H9 (cell line): Measurements from ENCODE around the gene CKS2. TPM values are rescaled to one million over a fixed set of nuclear protein-coding genes. Genes with fewer than 3 reads are reported as not detected.
"Not testable (repeated sequence)": the region's sequence is repeated elsewhere in the genome, so short reads cannot be mapped to it uniquely, and the experiment has no call there.

ENCODE experiments used
- DNase-seq: peaks from one replicate; pipeline ENCODE4 v3.0.0-alpha.2; 2017
- H2AFZ ChIP-seq: one replicate; pipeline ENCODE4 v1.6.1; 2013; ENCODE audit warnings: mild to moderate bottlenecking, low read length, control low read depth, moderate library complexity
- H2AK5ac ChIP-seq: 2 replicates; pipeline ENCODE4 v1.6.1; 2013; ENCODE audit warnings: low read length, control low read depth, mixed read lengths; ENCODE audit not compliant: insufficient read length
- H2BK120ac ChIP-seq: one replicate; pipeline ENCODE4 v1.6.1; 2013; ENCODE audit warnings: low read depth, mild to moderate bottlenecking, low read length, control low read depth, inconsistent platforms; ENCODE audit not compliant: poor library complexity, severe bottlenecking
- H2BK12ac ChIP-seq: 2 replicates; pipeline ENCODE4 v1.6.1; 2013; ENCODE audit warnings: low read length, control low read depth, mixed read lengths, low read depth; ENCODE audit not compliant: insufficient read length
- H2BK15ac ChIP-seq: 2 replicates; pipeline ENCODE4 v1.6.1; 2013; ENCODE audit warnings: low read depth, low read length, control low read depth
- H2BK20ac ChIP-seq: one replicate; pipeline ENCODE4 v1.6.1; 2013; ENCODE audit warnings: low read depth, mild to moderate bottlenecking, low read length, control low read depth, inconsistent platforms; ENCODE audit not compliant: poor library complexity, severe bottlenecking
- H2BK5ac ChIP-seq: 2 replicates; pipeline ENCODE4 v1.6.1; 2013; ENCODE audit warnings: low read length, control low read depth, mixed read lengths; ENCODE audit not compliant: insufficient read length
- H3K14ac ChIP-seq: 2 replicates; pipeline ENCODE4 v1.6.1; 2013; ENCODE audit warnings: low read length, control low read depth; ENCODE audit not compliant: insufficient read depth
- H3K18ac ChIP-seq: 2 replicates; pipeline ENCODE4 v1.6.1; 2013; ENCODE audit warnings: low read depth, mild to moderate bottlenecking, mixed read lengths, low read length, control low read depth; ENCODE audit not compliant: insufficient read length
- H3K23ac ChIP-seq: 2 replicates; pipeline ENCODE4 v1.6.1; 2013; ENCODE audit warnings: low read length, control low read depth, mixed read lengths, low read depth; ENCODE audit not compliant: insufficient read length
- H3K23me2 ChIP-seq: 2 replicates; pipeline ENCODE4 v1.6.1; 2013; ENCODE audit warnings: low read depth, mild to moderate bottlenecking, mixed read lengths, low read length, control low read depth; ENCODE audit not compliant: insufficient read length, poor library complexity, severe bottlenecking
- H3K27ac ChIP-seq: 2 replicates; pipeline ENCODE4 v1.5.1; 2013; ENCODE audit warnings: low read length, control low read depth, mixed read lengths, low read depth; ENCODE audit not compliant: insufficient read length
- H3K27me3 ChIP-seq: 2 replicates; pipeline ENCODE4 v1.6.1; 2013; ENCODE audit warnings: low read length, control low read depth, inconsistent platforms; ENCODE audit not compliant: insufficient read depth
- H3K4ac ChIP-seq: 2 replicates; pipeline ENCODE4 v1.6.1; 2013; ENCODE audit warnings: low read depth, mild to moderate bottlenecking, control low read depth, inconsistent platforms, low read length, moderate library complexity
- H3K4me1 ChIP-seq: 2 replicates; pipeline ENCODE4 v1.6.1; 2013; ENCODE audit warnings: low read length, control low read depth, inconsistent platforms; ENCODE audit not compliant: insufficient read depth
- H3K4me2 ChIP-seq: 2 replicates; pipeline ENCODE4 v1.6.1; 2013; ENCODE audit warnings: low read length, control low read depth, mixed read lengths; ENCODE audit not compliant: insufficient read length, insufficient read depth
- H3K56ac ChIP-seq: 2 replicates; pipeline ENCODE4 v1.6.1; 2013; ENCODE audit warnings: low read depth, mild to moderate bottlenecking, mixed read lengths, low read length, control low read depth; ENCODE audit not compliant: insufficient read length
- H3K79me1 ChIP-seq: 2 replicates; pipeline ENCODE4 v1.6.1; 2013; ENCODE audit warnings: low read depth, mild to moderate bottlenecking, moderate library complexity, low read length, control low read depth, inconsistent platforms; ENCODE audit not compliant: insufficient read depth, poor library complexity, severe bottlenecking
- H3K79me2 ChIP-seq: 2 replicates; pipeline ENCODE4 v1.6.1; 2013; ENCODE audit warnings: low read length, control low read depth, inconsistent platforms; ENCODE audit not compliant: insufficient read depth
- H3K9ac ChIP-seq: 2 replicates; pipeline ENCODE4 v1.6.1; 2013; ENCODE audit warnings: low read length, control low read depth, mixed read lengths; ENCODE audit not compliant: insufficient read length; ENCODE audit errors: extremely low read depth
- H3K9me3 ChIP-seq: one replicate; pipeline ENCODE4 v1.6.1; 2013; ENCODE audit warnings: low read depth, low read length, inconsistent platforms; ENCODE audit not compliant: control insufficient read depth
- H3T11ph ChIP-seq: one replicate; pipeline ENCODE4 v1.6.1; 2013; ENCODE audit warnings: mild to moderate bottlenecking, low read length, control low read depth, inconsistent platforms
- H4K20me1 ChIP-seq: one replicate; pipeline ENCODE4 v1.6.1; 2013; ENCODE audit not compliant: control insufficient read depth, insufficient read length, insufficient read depth
- H4K5ac ChIP-seq: 2 replicates; pipeline ENCODE4 v1.6.1; 2013; ENCODE audit warnings: low read depth, mild to moderate bottlenecking, mixed read lengths, low read length, control low read depth; ENCODE audit not compliant: insufficient read length
- H4K8ac ChIP-seq: replicated peaks from 2 replicates; pipeline ENCODE4 v1.6.1; 2013; ENCODE audit warnings: low read length, control low read depth, mixed read lengths, low read depth; ENCODE audit not compliant: insufficient read length
- H4K91ac ChIP-seq: 2 replicates; pipeline ENCODE4 v1.6.1; 2013; ENCODE audit warnings: low read depth, mild to moderate bottlenecking, moderate library complexity, mixed read lengths, low read length, control low read depth; ENCODE audit not compliant: insufficient read length
- H3K27ac Mint-ChIP-seq, 3 experiments: 2 replicates in 2 of 3; 3 replicates in 1 of 3; pipeline ENCODE4 v1.8.0; 2020 to 2021; ENCODE audit warnings: mixed read lengths in 3 of 3, mild to moderate bottlenecking in 1 of 3, moderate library complexity in 1 of 3
- H3K27me3 Mint-ChIP-seq: 2 replicates; pipeline ENCODE4 v1.8.0; 2021; ENCODE audit warnings: low read depth, mild to moderate bottlenecking, moderate library complexity, mixed read lengths
- H3K36me3 Mint-ChIP-seq, 3 experiments: 2 replicates in 2 of 3; 3 replicates in 1 of 3; pipeline ENCODE4 v1.8.0; 2020 to 2021; ENCODE audit warnings: low read depth in 3 of 3, mixed read lengths in 3 of 3; ENCODE audit not compliant: insufficient read depth in 1 of 3
- H3K4me1 Mint-ChIP-seq, 2 experiments: 2 replicates each; pipeline ENCODE4 v1.8.0; 2020; ENCODE audit warnings: mixed read lengths in 2 of 2
- H3K4me3 Mint-ChIP-seq, 2 experiments: 2 replicates in 1 of 2; 3 replicates in 1 of 2; pipeline ENCODE4 v1.8.0; 2020 to 2021; ENCODE audit warnings: mild to moderate bottlenecking in 2 of 2, mixed read lengths in 2 of 2, moderate library complexity in 1 of 2
- H3K9me3 Mint-ChIP-seq, 2 experiments: 2 replicates in 1 of 2; 3 replicates in 1 of 2; pipeline ENCODE4 v1.8.0; 2020; ENCODE audit warnings: mild to moderate bottlenecking in 2 of 2, mixed read lengths in 2 of 2, moderate library complexity in 1 of 2
- WGBS: extraction: QIAGEN DNeasy Blood & Tissue Kit; methylation state at CpG from one replicate; pipeline ENCODE4 v1.1.7; 2013; ENCODE audit warnings: missing lambda C conversion rate, low lambda C conversion rate, mixed read lengths; ENCODE audit not compliant: insufficient read length; ENCODE audit errors: extremely low coverage; 5-methylcytosine and 5-hydroxymethylcytosine counted together
- total RNA-seq: library from RNA; stranded (reverse); gene quantifications from 2 replicates; pipeline ENCODE4 v1.2.1, GENCODE V29; 2021
- TF ChIP-seq, protein P1 (sequence below): fragments of 200-600 bp; sonication (generic); conservative IDR thresholded peaks from 3 replicates; pipeline ENCODE4 v1.8.0; 2021; ENCODE audit warnings: antibody characterized with exemption, mild to moderate bottlenecking

CKS2 gene
- total RNA-seq, 1 experiment from 2014 or later, result 211 TPM

DNA sequence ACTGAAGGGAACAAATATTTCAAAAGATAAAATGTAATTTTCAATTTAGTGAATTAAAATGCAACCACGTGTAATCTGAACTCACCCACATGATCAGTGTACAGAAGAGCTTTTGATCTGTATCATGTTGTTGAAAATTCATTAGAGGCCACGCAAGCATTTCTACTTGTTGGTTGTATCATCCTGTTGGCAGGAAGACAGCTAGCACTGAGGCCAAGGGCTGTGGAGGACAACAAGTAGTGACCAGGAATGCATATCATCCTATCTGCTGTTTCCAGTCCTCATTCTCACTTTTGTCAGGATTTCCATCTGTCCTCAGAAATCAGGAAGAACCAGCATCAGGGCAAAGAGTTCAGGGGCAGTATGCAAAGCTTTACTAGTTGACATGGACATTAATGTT is 29.9 kb upstream of the CKS2 start:
- no peak overlapping the region for H2BK20ac ChIP-seq
- H4K8ac ChIP-seq, result no peak overlapping the region
- no peaks in the 10 kb centered on the region for H3K79me2 ChIP-seq
- no peak overlapping the region for H2BK12ac ChIP-seq
- H3K79me1 ChIP-seq, result no peaks in the 10 kb centered on the region
- H3K56ac ChIP-seq, result no peak overlapping the region
- H3K27ac ChIP-seq, result no peak overlapping the region
- no peak overlapping the region for H3K9ac ChIP-seq
- no peak overlapping the region for H3K4ac ChIP-seq
- no peak overlapping the region for H2BK5ac ChIP-seq
- H3K27me3 Mint-ChIP-seq, result no peaks in the 10 kb centered on the region
- H3K4me1 Mint-ChIP-seq, result peaks cover 15 to 19% of the 10 kb centered on the region in 2 experiments
- no peak overlapping the region for H3T11ph ChIP-seq
- no peak overlapping the region for H2BK15ac ChIP-seq
- H3K23me2 ChIP-seq, result no peaks in the 10 kb centered on the region
- peaks cover 6 to 11% of the 10 kb centered on the region in 2 experiments; a peak in 4 of 5 replicates for H3K9me3 Mint-ChIP-seq
- no peak for DNase-seq
- H3K9me3 ChIP-seq, result no peaks in the 10 kb centered on the region
- H3K36me3 Mint-ChIP-seq, result peaks cover 11 to 21% (median 14%) of the 10 kb centered on the region in 3 experiments
- H3K27me3 ChIP-seq, result no peaks in the 10 kb centered on the region
- H3K18ac ChIP-seq, result no peak overlapping the region
- H3K4me3 Mint-ChIP-seq, result no peak overlapping the region
- no peak overlapping the region for H3K4me2 ChIP-seq
- no peak overlapping the region for H4K5ac ChIP-seq
- no peak overlapping the region for H2AK5ac ChIP-seq
- H3K14ac ChIP-seq, result no peak overlapping the region
- TF ChIP-seq, protein P1, sequence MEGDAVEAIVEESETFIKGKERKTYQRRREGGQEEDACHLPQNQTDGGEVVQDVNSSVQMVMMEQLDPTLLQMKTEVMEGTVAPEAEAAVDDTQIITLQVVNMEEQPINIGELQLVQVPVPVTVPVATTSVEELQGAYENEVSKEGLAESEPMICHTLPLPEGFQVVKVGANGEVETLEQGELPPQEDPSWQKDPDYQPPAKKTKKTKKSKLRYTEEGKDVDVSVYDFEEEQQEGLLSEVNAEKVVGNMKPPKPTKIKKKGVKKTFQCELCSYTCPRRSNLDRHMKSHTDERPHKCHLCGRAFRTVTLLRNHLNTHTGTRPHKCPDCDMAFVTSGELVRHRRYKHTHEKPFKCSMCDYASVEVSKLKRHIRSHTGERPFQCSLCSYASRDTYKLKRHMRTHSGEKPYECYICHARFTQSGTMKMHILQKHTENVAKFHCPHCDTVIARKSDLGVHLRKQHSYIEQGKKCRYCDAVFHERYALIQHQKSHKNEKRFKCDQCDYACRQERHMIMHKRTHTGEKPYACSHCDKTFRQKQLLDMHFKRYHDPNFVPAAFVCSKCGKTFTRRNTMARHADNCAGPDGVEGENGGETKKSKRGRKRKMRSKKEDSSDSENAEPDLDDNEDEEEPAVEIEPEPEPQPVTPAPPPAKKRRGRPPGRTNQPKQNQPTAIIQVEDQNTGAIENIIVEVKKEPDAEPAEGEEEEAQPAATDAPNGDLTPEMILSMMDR, result no peak
- no peak overlapping the region for H4K91ac ChIP-seq
- no peak overlapping the region for H3K23ac ChIP-seq
- H4K20me1 ChIP-seq, result no peaks in the 10 kb centered on the region
- no peaks in the 10 kb centered on the region; the same call in 1 of the 2 replicates for H3K4me1 ChIP-seq
- no peak overlapping the region for H2AFZ ChIP-seq
- H2BK120ac ChIP-seq, result no peak overlapping the region
- no peak overlapping the region; a peak in 1 of 7 replicates for H3K27ac Mint-ChIP-seq
- no CpG with 5 or more reads among the region's 2 CpGs for WGBS

DNA sequence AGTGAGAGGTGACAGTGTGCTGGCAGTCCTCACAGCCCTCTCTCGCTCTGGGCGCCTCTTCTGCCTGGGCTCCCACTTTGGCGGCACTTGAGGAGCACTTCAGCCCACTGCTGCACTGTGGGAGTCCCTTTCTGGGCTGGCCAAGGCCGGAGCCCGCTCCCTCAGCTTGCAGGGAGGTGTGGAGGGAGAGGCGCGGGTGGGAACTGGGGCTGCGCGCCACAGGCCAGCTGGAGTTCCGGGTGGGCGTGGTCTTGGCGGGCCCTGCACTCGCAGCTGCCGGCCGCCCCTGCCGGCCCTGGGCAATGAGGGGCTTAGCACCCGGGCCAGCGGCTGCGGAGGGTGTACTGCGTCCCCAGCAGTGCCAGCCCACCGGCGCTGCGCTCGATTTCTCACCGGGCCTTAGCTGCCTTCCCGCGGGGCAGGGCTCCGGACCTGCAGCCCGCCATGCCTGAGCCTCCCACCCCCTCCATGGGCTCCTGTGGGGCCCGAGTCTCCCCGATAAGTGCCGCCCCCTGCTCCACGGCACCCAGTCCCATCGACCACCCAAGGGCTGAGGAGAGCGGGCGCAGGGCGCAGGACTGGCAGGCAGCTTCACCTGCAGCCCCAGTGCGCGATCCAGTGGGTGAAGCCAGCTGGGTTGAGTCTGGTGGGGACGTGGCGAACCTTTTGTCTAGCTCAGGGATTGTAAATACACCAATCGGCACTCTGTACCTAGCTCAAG is 28.6 kb upstream of the CKS2 start:
- H3K4me1 Mint-ChIP-seq, H3K9me3 Mint-ChIP-seq, H2AK5ac ChIP-seq, H4K20me1 ChIP-seq, H2BK12ac ChIP-seq, H2BK15ac ChIP-seq, H2BK20ac ChIP-seq, H4K91ac ChIP-seq, H3K27me3 ChIP-seq, H2AFZ ChIP-seq, H3K23ac ChIP-seq, H3K79me2 ChIP-seq, H4K8ac ChIP-seq, H2BK120ac ChIP-seq, DNase-seq, H3K79me1 ChIP-seq, H3T11ph ChIP-seq, H3K27ac ChIP-seq, H3K4me2 ChIP-seq, H3K27ac Mint-ChIP-seq, H3K18ac ChIP-seq, H3K14ac ChIP-seq, H4K5ac ChIP-seq, H3K4ac ChIP-seq, H3K56ac ChIP-seq, H2BK5ac ChIP-seq, H3K4me3 Mint-ChIP-seq, H3K9me3 ChIP-seq, H3K27me3 Mint-ChIP-seq, H3K4me1 ChIP-seq, H3K9ac ChIP-seq, H3K23me2 ChIP-seq: not testable (repeated sequence)
- peaks cover 4 to 14% (median 8%) of the 10 kb centered on the region in 3 experiments; a peak in 5 of 7 replicates for H3K36me3 Mint-ChIP-seq
- no CpG with 5 or more reads among the region's 42 CpGs for WGBS
